ENCODE results near the gene KRTAP13-1. TPM values are rescaled to one million over a fixed set of nuclear protein-coding genes. Genes with fewer than 3 reads are reported as not detected.

The KRTAP13-1 gene
- total RNA-seq, 2 experiments from 2014 or later: not detected

GRCh38 chr21:30426731-30427130 lies 30.9 kb downstream of the KRTAP13-1 start:
- ChIA-PET POLR2A (no interaction called here), CTCF (no interaction called here)
- H3K4me3 Mint-ChIP-seq: no peak overlapping the region
- H3K36me3 Mint-ChIP-seq (ENCODE audit: low read depth): no peaks in the 10 kb centered on the region
- ATAC-seq (ENCODE audit: poor library complexity) (no peak), DNase-seq (no peak)
- Histone ChIP-seq H3K9me3 (ENCODE audit: control insufficient read depth in 1 of 2, insufficient read depth in 1 of 2, low read length in 2 of 2) (peaks cover 0 to 4% of the 10 kb centered on the region in 2 experiments), H3K27me3 (ENCODE audit: control insufficient read depth in 1 of 2, insufficient read depth in 2 of 2, low read length in 2 of 2) (peaks cover 0 to 2% of the 10 kb centered on the region in 2 experiments), H3K27ac (ENCODE audit: low read depth in 1 of 2, low read length in 2 of 2) (no peak overlapping the region), H3K36me3 (ENCODE audit: insufficient read depth, low read length) (no peaks in the 10 kb centered on the region), H3K4me1 (ENCODE audit: insufficient read depth, low read length) (no peaks in the 10 kb centered on the region), H3K4me3 (ENCODE audit: low read length) (no peak overlapping the region)
- peaks cover 4% of the 10 kb centered on the region for H3K27me3 Mint-ChIP-seq
- H3K4me1 Mint-ChIP-seq (ENCODE audit: low read depth): no peaks in the 10 kb centered on the region
- H3K27ac Mint-ChIP-seq: no peak overlapping the region
- TF ChIP-seq, protein P1, sequence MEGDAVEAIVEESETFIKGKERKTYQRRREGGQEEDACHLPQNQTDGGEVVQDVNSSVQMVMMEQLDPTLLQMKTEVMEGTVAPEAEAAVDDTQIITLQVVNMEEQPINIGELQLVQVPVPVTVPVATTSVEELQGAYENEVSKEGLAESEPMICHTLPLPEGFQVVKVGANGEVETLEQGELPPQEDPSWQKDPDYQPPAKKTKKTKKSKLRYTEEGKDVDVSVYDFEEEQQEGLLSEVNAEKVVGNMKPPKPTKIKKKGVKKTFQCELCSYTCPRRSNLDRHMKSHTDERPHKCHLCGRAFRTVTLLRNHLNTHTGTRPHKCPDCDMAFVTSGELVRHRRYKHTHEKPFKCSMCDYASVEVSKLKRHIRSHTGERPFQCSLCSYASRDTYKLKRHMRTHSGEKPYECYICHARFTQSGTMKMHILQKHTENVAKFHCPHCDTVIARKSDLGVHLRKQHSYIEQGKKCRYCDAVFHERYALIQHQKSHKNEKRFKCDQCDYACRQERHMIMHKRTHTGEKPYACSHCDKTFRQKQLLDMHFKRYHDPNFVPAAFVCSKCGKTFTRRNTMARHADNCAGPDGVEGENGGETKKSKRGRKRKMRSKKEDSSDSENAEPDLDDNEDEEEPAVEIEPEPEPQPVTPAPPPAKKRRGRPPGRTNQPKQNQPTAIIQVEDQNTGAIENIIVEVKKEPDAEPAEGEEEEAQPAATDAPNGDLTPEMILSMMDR (IDR thresholded peaks at IDR 0.05): no peak
- H3K9me3 Mint-ChIP-seq: peaks cover 3% of the 10 kb centered on the region
- intact Hi-C loops (cut with DNase I, micrococcal nuclease): no loop called here

DNA sequence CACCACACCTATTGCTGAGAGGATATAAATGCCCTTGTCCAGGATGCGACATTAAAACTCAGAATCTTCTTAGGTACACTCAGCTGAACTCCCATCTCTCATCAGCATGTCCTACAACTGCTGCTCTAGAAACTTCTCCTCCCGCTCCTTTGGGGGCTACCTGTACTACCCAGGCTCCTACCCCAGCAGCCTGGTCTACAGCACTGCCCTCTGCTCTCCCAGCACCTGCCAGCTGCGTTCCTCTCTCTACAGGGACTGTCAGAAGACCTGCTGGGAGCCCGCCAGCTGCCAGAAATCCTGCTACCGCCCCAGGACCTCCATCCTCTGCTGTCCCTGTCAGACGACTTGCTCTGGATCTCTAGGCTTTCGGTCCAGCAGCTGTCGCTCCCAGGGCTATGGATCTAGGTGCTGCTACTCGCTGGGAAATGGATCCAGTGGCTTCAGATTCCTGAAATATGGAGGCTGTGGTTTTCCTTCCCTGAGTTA lies 34.4 kb downstream of the KRTAP13-1 start, which contains the start of gene KRTAP13-4:
Gene KRTAP13-4 (plus strand): TSS at position 51 of the 486 bp plus-strand sequence. CDS start 56 bp downstream, at position 107.
- Histone ChIP-seq H3K4me3 (ENCODE audit: low read length) (no peak within 1 kb of the TSS), H3K4me1 (ENCODE audit: insufficient read depth, low read length) (no peaks in the 10 kb centered on the region), H3K9me3 (ENCODE audit: control insufficient read depth in 1 of 2, insufficient read depth in 1 of 2, low read length in 2 of 2) (peaks cover 0 to 4% of the 10 kb centered on the region in 2 experiments), H3K27ac (ENCODE audit: low read depth in 1 of 2, low read length in 2 of 2) (no peak within 1 kb of the TSS), H3K36me3 (ENCODE audit: insufficient read depth, low read length) (no peaks in the 10 kb centered on the region), H3K27me3 (ENCODE audit: control insufficient read depth in 1 of 2, insufficient read depth in 2 of 2, low read length in 2 of 2) (peaks cover 0 to 4% of the 10 kb centered on the region in 2 experiments)
- H3K27me3 Mint-ChIP-seq: peaks cover 8% of the 10 kb centered on the region
- H3K36me3 Mint-ChIP-seq (ENCODE audit: low read depth): no peaks in the 10 kb centered on the region
- DNase-seq: no peak
- intact Hi-C loops (cut with DNase I, micrococcal nuclease): no loop called here
- ChIA-PET POLR2A (no interaction called here), CTCF (no interaction called here)
- no peak for ATAC-seq (ENCODE audit: poor library complexity)
- H3K27ac Mint-ChIP-seq: no peak within 1 kb of the TSS
- no peaks in the 10 kb centered on the region for H3K9me3 Mint-ChIP-seq
- TF ChIP-seq, protein P1 (IDR thresholded peaks at IDR 0.05): no peak
- H3K4me3 Mint-ChIP-seq: no peak within 1 kb of the TSS
- H3K4me1 Mint-ChIP-seq (ENCODE audit: low read depth): no peaks in the 10 kb centered on the region

- CTCF ChIA-PET: no interaction called here
- DNase-seq (peak in 3 of 14 experiments; percentile 6 to 11 (median 9)), ATAC-seq (ENCODE audit: poor library complexity) (no peak)
- Mint-ChIP-seq H3K27ac (no peak overlapping the region), H3K36me3 (ENCODE audit: low read depth) (no peaks in the 10 kb centered on the region), H3K4me3 (no peak overlapping the region), H3K27me3 (peaks cover 9% of the 10 kb centered on the region), H3K9me3 (no peaks in the 10 kb centered on the region), H3K4me1 (ENCODE audit: low read depth) (no peaks in the 10 kb centered on the region)
- Histone ChIP-seq H3K4me3 (ENCODE audit: low read length) (no peak overlapping the region), H3K27me3 (ENCODE audit: control insufficient read depth in 1 of 2, insufficient read depth in 2 of 2, low read length in 2 of 2) (peaks cover 0 to 4% of the 10 kb centered on the region in 2 experiments), H3K4me1 (ENCODE audit: insufficient read depth, low read length) (no peaks in the 10 kb centered on the region), H3K36me3 (ENCODE audit: insufficient read depth, low read length) (no peaks in the 10 kb centered on the region), H3K27ac (ENCODE audit: low read depth in 1 of 2, low read length in 2 of 2) (no peak overlapping the region), H3K9me3 (ENCODE audit: control insufficient read depth in 1 of 2, insufficient read depth in 1 of 2, low read length in 2 of 2) (peaks cover 0 to 7% of the 10 kb centered on the region in 2 experiments)
- TF ChIP-seq, protein P1 (IDR thresholded peaks at IDR 0.05): no peak
- intact Hi-C loops (cut with DNase I, micrococcal nuclease): no loop called here
- POLR2A ChIA-PET: no interaction called here
Measured at GRCh38 chr21:30434033-30434631, 38.3 kb downstream of the KRTAP13-1 start.

All from CD4-positive, alpha-beta T cell (primary cell).